GM23338 (cell line): Measurements from ENCODE around the gene CLK1. TPM values are rescaled to one million over a fixed set of nuclear protein-coding genes. Genes with fewer than 3 reads are reported as not detected.

ENCODE experiments used
- ATAC-seq: fragments of 200-7000 bp; cut with Tn5 transposase; 3 replicates; pipeline ENCODE4 v1.9.1; 2020
- DNase-seq: peaks from one replicate; pipeline ENCODE4 v3.0.0-alpha.2; 2015; ENCODE audit warnings: low spot score
- H2AFZ ChIP-seq: fragments of 200-600 bp; sonication (generic); 2 replicates; pipeline ENCODE4 v1.8.0; 2016; ENCODE audit warnings: antibody characterized with exemption, mild to moderate bottlenecking, moderate library complexity
- H3F3A ChIP-seq: fragments of 200-600 bp; sonication (generic); replicated peaks from 2 replicates; pipeline ENCODE4 v1.8.0; 2017; ENCODE audit warnings: antibody characterized with exemption, mixed run types, low read depth
- H3K27ac ChIP-seq: fragments of 200-600 bp; sonication (generic); 2 replicates; pipeline ENCODE4 v1.6.1; 2016; ENCODE audit warnings: low read depth
- H3K27me3 ChIP-seq: fragments of 200-600 bp; sonication (generic); 2 replicates; pipeline ENCODE4 v1.8.0; 2016; ENCODE audit warnings: mild to moderate bottlenecking, mixed run types, moderate library complexity; ENCODE audit not compliant: insufficient read depth
- H3K36me3 ChIP-seq: fragments of 200-600 bp; sonication (generic); 2 replicates; pipeline ENCODE4 v1.8.0; 2016; ENCODE audit warnings: mild to moderate bottlenecking; ENCODE audit not compliant: insufficient read depth
- H3K4me1 ChIP-seq: fragments of 200-600 bp; sonication (generic); 2 replicates; pipeline ENCODE4 v1.8.0; 2016; ENCODE audit warnings: mild to moderate bottlenecking, moderate library complexity; ENCODE audit not compliant: insufficient read depth
- H3K4me2 ChIP-seq: fragments of 200-600 bp; sonication (generic); 2 replicates; pipeline ENCODE4 v1.7.1; 2017; ENCODE audit warnings: mixed run types
- H3K4me3 ChIP-seq: fragments of 200-600 bp; sonication (generic); 2 replicates; pipeline ENCODE4 v1.6.1; 2016; ENCODE audit warnings: mixed run types
- H3K79me2 ChIP-seq: fragments of 200-600 bp; sonication (generic); replicated peaks from 2 replicates; pipeline ENCODE4 v1.8.0; 2017; ENCODE audit warnings: mild to moderate bottlenecking; ENCODE audit not compliant: insufficient read depth
- H3K9me2 ChIP-seq: fragments of 200-600 bp; sonication (generic); 2 replicates; pipeline ENCODE4 v1.8.0; 2017; ENCODE audit not compliant: insufficient read depth
- H4K20me1 ChIP-seq: fragments of 200-600 bp; sonication (generic); replicated peaks from 2 replicates; pipeline ENCODE4 v1.8.0; 2017; ENCODE audit warnings: mild to moderate bottlenecking; ENCODE audit not compliant: insufficient read depth
- H3K27ac Mint-ChIP-seq: 2 replicates; pipeline ENCODE4 v1.8.0; 2020; ENCODE audit warnings: inconsistent platforms, mild to moderate bottlenecking, moderate library complexity, mixed read lengths
- H3K27me3 Mint-ChIP-seq: 3 replicates; pipeline ENCODE4 v1.8.0; 2022; ENCODE audit warnings: low read depth, mild to moderate bottlenecking, moderate library complexity, mixed read lengths, inconsistent platforms; ENCODE audit not compliant: insufficient read depth, poor library complexity
- H3K36me3 Mint-ChIP-seq: 3 replicates; pipeline ENCODE4 v1.8.0; 2021; ENCODE audit warnings: low read depth, mild to moderate bottlenecking, inconsistent platforms, moderate library complexity, mixed read lengths
- H3K4me1 Mint-ChIP-seq: 3 replicates; pipeline ENCODE4 v1.8.0; 2020; ENCODE audit warnings: mild to moderate bottlenecking, inconsistent platforms, mixed read lengths
- H3K4me3 Mint-ChIP-seq: 3 replicates; pipeline ENCODE4 v1.8.0; 2021; ENCODE audit warnings: moderate library complexity, mild to moderate bottlenecking, inconsistent platforms, mixed read lengths
- H3K9me3 Mint-ChIP-seq: 3 replicates; pipeline ENCODE4 v1.8.0; 2020; ENCODE audit warnings: moderate library complexity, mild to moderate bottlenecking, inconsistent platforms, mixed read lengths
- CREB1 ChIP-seq: fragments of 250-450 bp; sonication (Bioruptor Pico); IDR thresholded peaks from 2 replicates; pipeline ENCODE4 v1.5.0; 2020; ENCODE audit warnings: low read depth, mild to moderate bottlenecking, moderate library complexity
- EZH2 ChIP-seq: fragments of 200-600 bp; sonication (generic); IDR thresholded peaks from one replicate; pipeline ENCODE4 v1.8.0; 2017; ENCODE audit warnings: antibody characterized with exemption, mild to moderate bottlenecking, low read depth; ENCODE audit not compliant: unreplicated experiment
- EZH2phosphoT487 ChIP-seq: fragments of 200-600 bp; sonication (generic); IDR thresholded peaks from one replicate; pipeline ENCODE4 v1.8.1; 2018; ENCODE audit warnings: antibody characterized with exemption; ENCODE audit not compliant: unreplicated experiment
- JUNB ChIP-seq: IDR thresholded peaks from one replicate; pipeline ENCODE4 v1.6.1; 2016; ENCODE audit warnings: antibody characterized with exemption; ENCODE audit not compliant: unreplicated experiment
- NANOG ChIP-seq: IDR thresholded peaks from 2 replicates; pipeline ENCODE4 v1.6.1; 2016; ENCODE audit warnings: antibody characterized with exemption, borderline replicate concordance
- POLR2AphosphoS5 ChIP-seq: IDR thresholded peaks from 2 replicates; pipeline ENCODE4 v1.6.1; 2016; ENCODE audit warnings: antibody characterized with exemption, low read depth
- STAT1 ChIP-seq: IDR thresholded peaks from one replicate; pipeline ENCODE4 v1.6.1; 2016; ENCODE audit warnings: antibody characterized with exemption; ENCODE audit not compliant: unreplicated experiment
- ZNF114 ChIP-seq: fragments of 250-450 bp; sonication (Bioruptor Pico); IDR thresholded peaks from 2 replicates; pipeline ENCODE4 v1.5.0; 2020; ENCODE audit warnings: mild to moderate bottlenecking, moderate library complexity
- ZNF331 ChIP-seq: fragments of 250-450 bp; sonication (Bioruptor Pico); IDR thresholded peaks from 2 replicates; pipeline ENCODE4 v1.5.0; 2020; ENCODE audit warnings: low read depth, mild to moderate bottlenecking, moderate library complexity
- polyA plus RNA-seq: library from polyadenylated mRNA; unstranded; fragments of >200 nt; fragmentation: Nextera tagmentation; extraction: Ambion mirVana; gene quantifications from 2 replicates; pipeline ENCODE4 v1.2.1, GENCODE V29; 2016
- total RNA-seq: library from RNA; depleted of rRNA; stranded (reverse); fragments of >200 nt; shearing (Covaris generic); gene quantifications from 2 replicates; pipeline ENCODE4 v1.2.3, GENCODE V29; 2014
- TF ChIP-seq, protein P1 (sequence below): IDR thresholded peaks from 2 replicates; pipeline ENCODE4 v1.6.1; 2016; ENCODE audit warnings: antibody characterized with exemption
- TF ChIP-seq, protein P2 (sequence below): fragments of 250-450 bp; sonication (Bioruptor Pico); IDR thresholded peaks from 2 replicates; pipeline ENCODE4 v1.5.0; 2020; ENCODE audit warnings: mild to moderate bottlenecking, moderate library complexity
- TF ChIP-seq, protein P3 (sequence below): IDR thresholded peaks from one replicate; pipeline ENCODE4 v1.6.1; 2018; ENCODE audit warnings: antibody characterized with exemption; ENCODE audit not compliant: unreplicated experiment
- TF ChIP-seq, protein P4 (sequence below), 2 experiments: fragments of 200-600 bp in 1 of 2; sonication (generic) in 1 of 2; conservative IDR thresholded peaks; 2 replicates each; pipeline versions ENCODE4 v1.5.1 to v1.6.1; 2016 to 2017; ENCODE audit warnings: antibody characterized with exemption in 2 of 2, low read depth in 2 of 2, mild to moderate bottlenecking in 2 of 2, moderate library complexity in 1 of 2

CLK1 gene
- total and polyA plus RNA-seq, 2 experiments from 2014 or later, result 26.7 to 36.0 TPM

DNA sequence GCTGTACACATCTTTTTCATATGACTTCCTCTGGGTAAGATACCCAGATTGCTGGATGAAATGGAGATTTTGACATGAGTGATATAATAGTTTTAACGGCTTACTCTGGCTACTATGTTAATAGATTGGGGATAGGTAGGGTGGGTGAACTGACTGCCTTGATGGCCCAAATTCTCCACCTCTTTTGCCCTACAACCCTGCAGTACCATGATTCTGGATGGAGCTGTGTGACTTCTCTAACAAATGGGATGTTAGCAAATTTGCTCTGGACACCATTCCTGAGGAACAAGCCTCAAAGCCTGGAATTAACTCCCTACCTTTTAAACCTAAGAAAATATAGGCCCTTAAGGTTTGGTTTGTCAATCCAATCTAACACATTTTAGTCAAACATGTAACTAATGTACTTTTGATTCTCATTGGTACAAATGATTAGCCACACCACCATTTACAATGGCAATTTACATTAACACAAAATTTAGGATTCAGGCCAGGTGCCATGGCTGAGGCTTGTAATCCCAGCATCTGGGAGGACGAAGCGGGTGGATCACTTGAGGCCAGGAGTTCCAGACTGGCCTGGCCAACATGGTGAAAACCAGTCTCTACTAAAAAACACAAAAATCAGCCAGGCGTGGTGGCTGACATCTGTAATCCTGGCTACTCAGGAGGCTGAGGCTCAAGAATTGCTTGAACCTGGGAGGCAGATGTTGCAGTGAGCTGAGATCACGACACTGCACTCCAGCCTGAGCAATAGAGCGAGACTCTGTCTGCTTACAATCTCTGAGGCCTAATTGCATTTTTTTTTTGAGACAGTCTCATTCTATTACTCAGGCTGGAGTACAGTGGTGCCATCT lies 12.8 kb downstream of the CLK1 start:
- H3K79me2 ChIP-seq, result no peaks in the 10 kb centered on the region; the same call in 1 of the 2 replicates
- no peaks in the 10 kb centered on the region for H3K4me1 ChIP-seq
- Mint-ChIP-seq H3K27ac (no peak overlapping the region), H3K36me3 (peaks cover 49% of the 10 kb centered on the region), H3K27me3 (peaks cover 5% of the 10 kb centered on the region), H3K4me3 (no peak overlapping the region), H3K9me3 (no peaks in the 10 kb centered on the region), H3K4me1 (no peaks in the 10 kb centered on the region)
- H3F3A ChIP-seq, result peaks cover 8% of the 10 kb centered on the region
- H3K36me3 ChIP-seq, result peaks cover 49% of the 10 kb centered on the region
- no peak overlapping the region for H3K4me3 ChIP-seq
- H3K4me2 ChIP-seq, result no peak overlapping the region
- H3K27ac ChIP-seq, result no peak overlapping the region
- H2AFZ ChIP-seq, result no peak overlapping the region
- H3K27me3 ChIP-seq, result no peaks in the 10 kb centered on the region
- no peak for DNase-seq
- TF ChIP-seq, protein P1, sequence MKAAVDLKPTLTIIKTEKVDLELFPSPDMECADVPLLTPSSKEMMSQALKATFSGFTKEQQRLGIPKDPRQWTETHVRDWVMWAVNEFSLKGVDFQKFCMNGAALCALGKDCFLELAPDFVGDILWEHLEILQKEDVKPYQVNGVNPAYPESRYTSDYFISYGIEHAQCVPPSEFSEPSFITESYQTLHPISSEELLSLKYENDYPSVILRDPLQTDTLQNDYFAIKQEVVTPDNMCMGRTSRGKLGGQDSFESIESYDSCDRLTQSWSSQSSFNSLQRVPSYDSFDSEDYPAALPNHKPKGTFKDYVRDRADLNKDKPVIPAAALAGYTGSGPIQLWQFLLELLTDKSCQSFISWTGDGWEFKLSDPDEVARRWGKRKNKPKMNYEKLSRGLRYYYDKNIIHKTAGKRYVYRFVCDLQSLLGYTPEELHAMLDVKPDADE, result no peak
- no peak for TF ChIP-seq EZH2phosphoT487
- TF ChIP-seq STAT1, result no peak
- TF ChIP-seq, protein P2, sequence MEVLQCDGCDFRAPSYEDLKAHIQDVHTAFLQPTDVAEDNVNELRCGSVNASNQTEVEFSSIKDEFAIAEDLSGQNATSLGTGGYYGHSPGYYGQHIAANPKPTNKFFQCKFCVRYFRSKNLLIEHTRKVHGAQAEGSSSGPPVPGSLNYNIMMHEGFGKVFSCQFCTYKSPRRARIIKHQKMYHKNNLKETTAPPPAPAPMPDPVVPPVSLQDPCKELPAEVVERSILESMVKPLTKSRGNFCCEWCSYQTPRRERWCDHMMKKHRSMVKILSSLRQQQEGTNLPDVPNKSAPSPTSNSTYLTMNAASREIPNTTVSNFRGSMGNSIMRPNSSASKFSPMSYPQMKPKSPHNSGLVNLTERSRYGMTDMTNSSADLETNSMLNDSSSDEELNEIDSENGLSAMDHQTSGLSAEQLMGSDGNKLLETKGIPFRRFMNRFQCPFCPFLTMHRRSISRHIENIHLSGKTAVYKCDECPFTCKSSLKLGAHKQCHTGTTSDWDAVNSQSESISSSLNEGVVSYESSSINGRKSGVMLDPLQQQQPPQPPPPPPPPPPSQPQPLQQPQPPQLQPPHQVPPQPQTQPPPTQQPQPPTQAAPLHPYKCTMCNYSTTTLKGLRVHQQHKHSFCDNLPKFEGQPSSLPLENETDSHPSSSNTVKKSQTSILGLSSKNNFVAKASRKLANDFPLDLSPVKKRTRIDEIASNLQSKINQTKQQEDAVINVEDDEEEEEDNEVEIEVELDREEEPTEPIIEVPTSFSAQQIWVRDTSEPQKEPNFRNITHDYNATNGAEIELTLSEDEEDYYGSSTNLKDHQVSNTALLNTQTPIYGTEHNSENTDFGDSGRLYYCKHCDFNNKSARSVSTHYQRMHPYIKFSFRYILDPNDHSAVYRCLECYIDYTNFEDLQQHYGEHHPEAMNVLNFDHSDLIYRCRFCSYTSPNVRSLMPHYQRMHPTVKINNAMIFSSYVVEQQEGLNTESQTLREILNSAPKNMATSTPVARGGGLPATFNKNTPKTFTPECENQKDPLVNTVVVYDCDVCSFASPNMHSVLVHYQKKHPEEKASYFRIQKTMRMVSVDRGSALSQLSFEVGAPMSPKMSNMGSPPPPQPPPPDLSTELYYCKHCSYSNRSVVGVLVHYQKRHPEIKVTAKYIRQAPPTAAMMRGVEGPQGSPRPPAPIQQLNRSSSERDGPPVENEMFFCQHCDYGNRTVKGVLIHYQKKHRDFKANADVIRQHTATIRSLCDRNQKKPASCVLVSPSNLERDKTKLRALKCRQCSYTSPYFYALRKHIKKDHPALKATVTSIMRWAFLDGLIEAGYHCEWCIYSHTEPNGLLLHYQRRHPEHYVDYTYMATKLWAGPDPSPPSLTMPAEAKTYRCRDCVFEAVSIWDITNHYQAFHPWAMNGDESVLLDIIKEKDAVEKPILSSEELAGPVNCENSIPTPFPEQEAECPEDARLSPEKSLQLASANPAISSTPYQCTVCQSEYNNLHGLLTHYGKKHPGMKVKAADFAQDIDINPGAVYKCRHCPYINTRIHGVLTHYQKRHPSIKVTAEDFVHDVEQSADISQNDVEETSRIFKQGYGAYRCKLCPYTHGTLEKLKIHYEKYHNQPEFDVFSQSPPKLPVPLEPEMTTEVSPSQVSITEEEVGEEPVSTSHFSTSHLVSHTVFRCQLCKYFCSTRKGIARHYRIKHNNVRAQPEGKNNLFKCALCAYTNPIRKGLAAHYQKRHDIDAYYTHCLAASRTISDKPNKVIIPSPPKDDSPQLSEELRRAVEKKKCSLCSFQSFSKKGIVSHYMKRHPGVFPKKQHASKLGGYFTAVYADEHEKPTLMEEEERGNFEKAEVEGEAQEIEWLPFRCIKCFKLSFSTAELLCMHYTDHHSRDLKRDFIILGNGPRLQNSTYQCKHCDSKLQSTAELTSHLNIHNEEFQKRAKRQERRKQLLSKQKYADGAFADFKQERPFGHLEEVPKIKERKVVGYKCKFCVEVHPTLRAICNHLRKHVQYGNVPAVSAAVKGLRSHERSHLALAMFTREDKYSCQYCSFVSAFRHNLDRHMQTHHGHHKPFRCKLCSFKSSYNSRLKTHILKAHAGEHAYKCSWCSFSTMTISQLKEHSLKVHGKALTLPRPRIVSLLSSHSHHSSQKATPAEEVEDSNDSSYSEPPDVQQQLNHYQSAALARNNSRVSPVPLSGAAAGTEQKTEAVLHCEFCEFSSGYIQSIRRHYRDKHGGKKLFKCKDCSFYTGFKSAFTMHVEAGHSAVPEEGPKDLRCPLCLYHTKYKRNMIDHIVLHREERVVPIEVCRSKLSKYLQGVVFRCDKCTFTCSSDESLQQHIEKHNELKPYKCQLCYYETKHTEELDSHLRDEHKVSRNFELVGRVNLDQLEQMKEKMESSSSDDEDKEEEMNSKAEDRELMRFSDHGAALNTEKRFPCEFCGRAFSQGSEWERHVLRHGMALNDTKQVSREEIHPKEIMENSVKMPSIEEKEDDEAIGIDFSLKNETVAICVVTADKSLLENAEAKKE (CRISPR knock-in tag), result no peak
- TF ChIP-seq JUNB, result no peak
- TF ChIP-seq EZH2, result no peak
- TF ChIP-seq NANOG, result no peak
- TF ChIP-seq, protein P3, sequence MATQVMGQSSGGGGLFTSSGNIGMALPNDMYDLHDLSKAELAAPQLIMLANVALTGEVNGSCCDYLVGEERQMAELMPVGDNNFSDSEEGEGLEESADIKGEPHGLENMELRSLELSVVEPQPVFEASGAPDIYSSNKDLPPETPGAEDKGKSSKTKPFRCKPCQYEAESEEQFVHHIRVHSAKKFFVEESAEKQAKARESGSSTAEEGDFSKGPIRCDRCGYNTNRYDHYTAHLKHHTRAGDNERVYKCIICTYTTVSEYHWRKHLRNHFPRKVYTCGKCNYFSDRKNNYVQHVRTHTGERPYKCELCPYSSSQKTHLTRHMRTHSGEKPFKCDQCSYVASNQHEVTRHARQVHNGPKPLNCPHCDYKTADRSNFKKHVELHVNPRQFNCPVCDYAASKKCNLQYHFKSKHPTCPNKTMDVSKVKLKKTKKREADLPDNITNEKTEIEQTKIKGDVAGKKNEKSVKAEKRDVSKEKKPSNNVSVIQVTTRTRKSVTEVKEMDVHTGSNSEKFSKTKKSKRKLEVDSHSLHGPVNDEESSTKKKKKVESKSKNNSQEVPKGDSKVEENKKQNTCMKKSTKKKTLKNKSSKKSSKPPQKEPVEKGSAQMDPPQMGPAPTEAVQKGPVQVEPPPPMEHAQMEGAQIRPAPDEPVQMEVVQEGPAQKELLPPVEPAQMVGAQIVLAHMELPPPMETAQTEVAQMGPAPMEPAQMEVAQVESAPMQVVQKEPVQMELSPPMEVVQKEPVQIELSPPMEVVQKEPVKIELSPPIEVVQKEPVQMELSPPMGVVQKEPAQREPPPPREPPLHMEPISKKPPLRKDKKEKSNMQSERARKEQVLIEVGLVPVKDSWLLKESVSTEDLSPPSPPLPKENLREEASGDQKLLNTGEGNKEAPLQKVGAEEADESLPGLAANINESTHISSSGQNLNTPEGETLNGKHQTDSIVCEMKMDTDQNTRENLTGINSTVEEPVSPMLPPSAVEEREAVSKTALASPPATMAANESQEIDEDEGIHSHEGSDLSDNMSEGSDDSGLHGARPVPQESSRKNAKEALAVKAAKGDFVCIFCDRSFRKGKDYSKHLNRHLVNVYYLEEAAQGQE, result no peak
- no peak for TF ChIP-seq POLR2AphosphoS5
- no peak for TF ChIP-seq CREB1 (CRISPR knock-in tag)
- TF ChIP-seq, protein P4, sequence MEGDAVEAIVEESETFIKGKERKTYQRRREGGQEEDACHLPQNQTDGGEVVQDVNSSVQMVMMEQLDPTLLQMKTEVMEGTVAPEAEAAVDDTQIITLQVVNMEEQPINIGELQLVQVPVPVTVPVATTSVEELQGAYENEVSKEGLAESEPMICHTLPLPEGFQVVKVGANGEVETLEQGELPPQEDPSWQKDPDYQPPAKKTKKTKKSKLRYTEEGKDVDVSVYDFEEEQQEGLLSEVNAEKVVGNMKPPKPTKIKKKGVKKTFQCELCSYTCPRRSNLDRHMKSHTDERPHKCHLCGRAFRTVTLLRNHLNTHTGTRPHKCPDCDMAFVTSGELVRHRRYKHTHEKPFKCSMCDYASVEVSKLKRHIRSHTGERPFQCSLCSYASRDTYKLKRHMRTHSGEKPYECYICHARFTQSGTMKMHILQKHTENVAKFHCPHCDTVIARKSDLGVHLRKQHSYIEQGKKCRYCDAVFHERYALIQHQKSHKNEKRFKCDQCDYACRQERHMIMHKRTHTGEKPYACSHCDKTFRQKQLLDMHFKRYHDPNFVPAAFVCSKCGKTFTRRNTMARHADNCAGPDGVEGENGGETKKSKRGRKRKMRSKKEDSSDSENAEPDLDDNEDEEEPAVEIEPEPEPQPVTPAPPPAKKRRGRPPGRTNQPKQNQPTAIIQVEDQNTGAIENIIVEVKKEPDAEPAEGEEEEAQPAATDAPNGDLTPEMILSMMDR (conservative IDR thresholded peaks at IDR 0.05; ENCODE audit: low read depth in 2 of 2), result no peak
- TF ChIP-seq ZNF114 (CRISPR knock-in tag), result no peak
- no peak for TF ChIP-seq ZNF331 (CRISPR knock-in tag)
- no peaks in the 10 kb centered on the region for H3K9me2 ChIP-seq
- peaks cover 4% of the 10 kb centered on the region; the same call in 1 of the 2 replicates for H4K20me1 ChIP-seq
- ATAC-seq, result no peak
